AG04450 (cell line): ENCODE measurements around the gene DPP3. TPM values are rescaled to one million over a fixed set of nuclear protein-coding genes. Genes with fewer than 3 reads are reported as not detected.
A peak's percentile ranks its signal among the peaks of the same experiment; 100 is the strongest.
"Not testable (repeated sequence)": the region's sequence is repeated elsewhere in the genome, so short reads cannot be mapped to it uniquely, and the experiment has no call there.

Experiments
- CTCF ChIA-PET: fragments of 300-600, 350-600 bp; formaldehyde crosslinking; extraction: SDS; loops from one replicate; lab custom pipeline; 2022; ENCODE audit warnings: antibody characterized with exemption, inconsistent platforms; lab: Charles Lee
- POLR2A ChIA-PET: fragments of 350-600 bp; formaldehyde crosslinking; extraction: SDS; loops from one replicate; lab custom pipeline; 2021; ENCODE audit warnings: antibody characterized with exemption, inconsistent platforms; lab: Yijun Ruan, JAX
- DNase-seq: peaks from one replicate; pipeline ENCODE4 v3.0.0-alpha.2; 2011; ENCODE audit warnings: low read depth, low spot score
- H3K27ac ChIP-seq: one replicate; pipeline ENCODE4 v1.5.1; 2012; ENCODE audit warnings: low read depth, low read length, control low read depth
- H3K27me3 ChIP-seq: one replicate; pipeline ENCODE4 v1.6.0; 2012; ENCODE audit warnings: low read length; ENCODE audit not compliant: control insufficient read depth, insufficient read depth
- H3K4me3 ChIP-seq: 2 replicates; pipeline ENCODE4 v1.5.1; 2011; ENCODE audit warnings: mild to moderate bottlenecking, low read depth, low read length, control low read depth
- H3K9me3 ChIP-seq: 2 replicates; pipeline ENCODE4 v1.5.1; 2012; ENCODE audit warnings: low read length; ENCODE audit not compliant: control insufficient read depth, insufficient read depth
- polyA plus RNA-seq: library from polyadenylated mRNA; depleted of rRNA; stranded (reverse); fragments of >200 nt; gene quantifications from 2 replicates; pipeline ENCODE4 v1.2.3, GENCODE V29; 2011
- TF ChIP-seq, protein P1 (sequence below): IDR thresholded peaks from 2 replicates; pipeline ENCODE4 v1.5.1; 2011; ENCODE audit warnings: low read depth, low read length, control low read depth, inconsistent platforms

Gene DPP3
- polyA plus RNA-seq, 1 experiment = 54.6 TPM

DNA sequence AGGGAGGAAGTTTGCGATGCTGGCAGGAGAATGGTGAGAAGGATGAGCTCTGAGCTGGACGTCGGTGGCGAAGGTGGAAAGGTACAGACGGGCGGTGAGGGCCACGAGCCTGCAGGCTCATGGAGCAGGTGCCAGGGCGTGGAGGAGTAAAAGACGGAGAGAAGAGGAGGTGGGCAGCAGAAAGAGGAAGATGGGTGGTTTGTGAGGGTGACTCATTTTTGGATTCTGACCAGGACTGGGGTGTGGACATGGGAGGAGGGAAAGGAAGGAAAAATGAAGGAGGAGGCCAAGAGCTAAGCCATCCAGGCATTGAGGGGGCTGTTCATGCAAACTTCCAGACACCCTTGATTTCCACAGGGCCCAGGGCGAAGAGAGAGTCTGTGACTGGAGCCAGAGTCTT is 62.1 kb downstream of the DPP3 start:
- no peak for DNase-seq
- ChIA-PET CTCF (no interaction called here), POLR2A (interaction anchor here (0.5 kb wide), 1 partner anchor 112 kb away, joined by 5 read pairs; no protein-coding TSS in a partner anchor)
- peaks cover 7% of the 10 kb centered on the region for H3K27me3 ChIP-seq
- TF ChIP-seq, protein P1, sequence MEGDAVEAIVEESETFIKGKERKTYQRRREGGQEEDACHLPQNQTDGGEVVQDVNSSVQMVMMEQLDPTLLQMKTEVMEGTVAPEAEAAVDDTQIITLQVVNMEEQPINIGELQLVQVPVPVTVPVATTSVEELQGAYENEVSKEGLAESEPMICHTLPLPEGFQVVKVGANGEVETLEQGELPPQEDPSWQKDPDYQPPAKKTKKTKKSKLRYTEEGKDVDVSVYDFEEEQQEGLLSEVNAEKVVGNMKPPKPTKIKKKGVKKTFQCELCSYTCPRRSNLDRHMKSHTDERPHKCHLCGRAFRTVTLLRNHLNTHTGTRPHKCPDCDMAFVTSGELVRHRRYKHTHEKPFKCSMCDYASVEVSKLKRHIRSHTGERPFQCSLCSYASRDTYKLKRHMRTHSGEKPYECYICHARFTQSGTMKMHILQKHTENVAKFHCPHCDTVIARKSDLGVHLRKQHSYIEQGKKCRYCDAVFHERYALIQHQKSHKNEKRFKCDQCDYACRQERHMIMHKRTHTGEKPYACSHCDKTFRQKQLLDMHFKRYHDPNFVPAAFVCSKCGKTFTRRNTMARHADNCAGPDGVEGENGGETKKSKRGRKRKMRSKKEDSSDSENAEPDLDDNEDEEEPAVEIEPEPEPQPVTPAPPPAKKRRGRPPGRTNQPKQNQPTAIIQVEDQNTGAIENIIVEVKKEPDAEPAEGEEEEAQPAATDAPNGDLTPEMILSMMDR = no peak
- no peak overlapping the region for H3K4me3 ChIP-seq
- no peaks in the 10 kb centered on the region; the same call in 1 of the 2 replicates for H3K9me3 ChIP-seq
- H3K27ac ChIP-seq = no peak overlapping the region

DNA sequence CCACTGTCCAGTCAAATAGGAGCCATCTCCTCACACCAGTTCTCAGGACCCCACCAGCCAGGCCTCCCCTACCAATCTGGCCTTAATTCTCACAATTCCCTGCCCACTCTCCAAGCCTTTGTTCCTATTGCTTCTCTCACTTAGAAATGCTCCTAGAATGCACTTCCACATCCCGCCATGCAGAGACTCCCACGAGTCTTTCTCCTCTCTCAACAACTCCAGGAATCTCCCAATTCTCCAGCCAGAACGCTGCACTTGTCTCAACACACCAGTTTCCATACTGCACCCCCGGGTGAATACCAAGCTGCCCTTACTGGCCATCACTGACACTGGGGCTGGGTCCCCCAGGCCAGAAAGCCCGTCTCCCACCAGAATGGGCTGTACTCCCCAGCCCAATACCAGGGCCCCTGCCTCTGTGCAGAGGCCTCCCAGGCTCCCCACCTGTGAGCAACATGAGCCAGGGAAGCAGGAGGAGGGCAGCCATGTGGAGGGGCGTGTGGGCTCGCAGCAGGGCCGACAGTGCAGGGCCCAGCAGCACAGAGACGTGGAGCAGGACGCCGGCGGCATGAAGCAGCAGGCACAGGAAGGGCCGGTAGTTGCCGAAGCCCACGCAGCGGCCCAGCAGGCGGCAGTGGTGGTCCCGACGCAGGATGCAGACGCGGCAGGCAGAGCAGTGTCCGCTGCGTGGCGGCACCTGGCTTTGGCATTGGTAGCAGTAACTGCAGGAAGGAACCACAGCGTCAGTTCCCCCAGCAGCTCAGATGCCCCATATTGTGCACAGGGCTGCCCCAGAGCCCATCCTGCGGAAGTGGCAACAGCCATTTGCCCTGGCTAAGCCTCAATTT is 63.3 kb downstream of the DPP3 start:
- ChIA-PET POLR2A (no interaction called here), CTCF (interaction anchor here (0.6 to 1.5 kb wide), 2 partner anchors 135 to 158 kb away, joined by 3 read pairs; no protein-coding TSS in a partner anchor)
- no peak for DNase-seq
- Histone ChIP-seq H3K4me3 (peak overlapping the region; percentile 17), H3K9me3 (no peaks in the 10 kb centered on the region; the same call in 1 of the 2 replicates), H3K27me3 (peaks cover 10% of the 10 kb centered on the region), H3K27ac (peak overlapping the region; percentile 31)
- TF ChIP-seq, protein P1 = peak; percentile 73

DNA sequence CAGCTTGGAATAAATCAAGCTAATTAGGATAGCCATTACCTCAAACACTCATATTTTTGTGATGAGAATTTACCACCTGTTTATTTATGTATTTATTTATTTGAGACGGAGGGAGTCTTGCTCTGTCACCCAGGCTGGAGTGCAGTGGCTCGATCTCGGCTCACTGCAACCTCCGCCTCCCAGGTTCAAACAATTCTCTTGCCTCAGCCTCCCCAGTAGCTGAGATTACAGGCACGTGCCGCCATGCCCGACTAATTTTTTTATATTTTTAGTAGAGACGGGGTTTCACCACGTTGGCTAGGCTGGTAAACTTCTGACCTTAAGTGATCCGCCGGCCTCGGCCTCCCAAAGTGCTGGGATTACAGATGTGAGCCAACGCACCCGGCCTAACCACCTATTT is 64.7 kb downstream of the DPP3 start:
- POLR2A ChIA-PET = interaction anchor here (1.3 to 2.2 kb wide), 5 partner anchors 17 to 133 kb away, joined by 4 to 17 read pairs (median 9); partner anchors contain the start of genes BBS1, RBM14, RBM4 and RBM4B
- H3K27me3 ChIP-seq = peaks cover 10% of the 10 kb centered on the region
- DNase-seq, H3K9me3 ChIP-seq, H3K27ac ChIP-seq: not testable (repeated sequence)
- CTCF ChIA-PET = interaction anchor here (1.1 to 2.6 kb wide), 2 partner anchors 12 to 133 kb away, joined by 3 to 10 read pairs; partner anchors contain the start of gene RBM4B
- peak overlapping the region; percentile 70 for H3K4me3 ChIP-seq

DNA sequence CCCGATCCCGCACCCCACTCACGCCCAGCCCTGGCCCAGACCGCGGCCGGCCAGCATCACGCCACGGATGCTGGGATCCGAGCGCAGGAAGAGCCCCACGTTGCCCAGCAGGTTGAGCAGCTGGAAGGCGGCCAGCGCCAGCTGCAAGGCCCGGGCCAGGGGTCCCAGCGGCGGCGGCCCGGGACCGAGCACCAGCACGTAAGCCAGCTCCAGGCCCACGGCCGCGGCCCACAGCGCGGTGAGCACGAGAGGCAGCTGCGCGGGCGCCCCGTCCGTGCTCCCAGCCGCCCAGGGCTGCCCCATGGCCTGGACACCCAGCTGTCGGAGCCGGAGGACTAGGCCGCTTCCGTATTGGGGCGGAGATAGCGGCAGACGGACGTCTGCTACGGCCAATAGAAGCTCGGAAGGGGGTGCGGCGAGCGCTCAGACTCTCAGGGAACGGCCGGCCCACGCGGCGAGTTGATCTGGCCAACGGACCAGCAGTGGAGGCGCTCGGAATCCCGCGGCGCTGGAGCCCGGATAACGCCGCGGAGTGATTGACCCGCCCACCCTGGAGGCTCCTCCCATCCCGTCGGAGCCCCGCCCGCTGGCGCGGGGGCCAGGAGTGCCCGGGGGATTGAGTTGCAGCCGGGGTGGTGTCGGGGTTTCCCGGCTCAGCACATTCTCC is 65.6 kb downstream of the DPP3 start, which contains the start of gene ZDHHC24:
TSS of gene ZDHHC24 (minus strand) at position 348 of the 667 bp plus-strand sequence. CDS start at position 303, 45 bp downstream.
- peaks cover 10% of the 10 kb centered on the region for H3K27me3 ChIP-seq
- peak; percentile 94 for DNase-seq
- TF ChIP-seq, protein P1 = no peak
- no peak within 1 kb of the TSS for H3K27ac ChIP-seq
- ChIA-PET POLR2A (interaction anchor here (0.6 to 2.2 kb wide), 14 partner anchors 9 to 132 kb away, joined by 3 to 17 read pairs (median 5); partner anchors contain the start of genes BBS1, CCDC87, CCS and CTSF), CTCF (interaction anchor here (1.1 to 2.6 kb wide), 2 partner anchors 13 to 132 kb away, joined by 3 to 10 read pairs; partner anchors contain the start of gene RBM4B)
- H3K4me3 ChIP-seq = peak within 1 kb of the TSS; percentile 70
- H3K9me3 ChIP-seq = no peaks in the 10 kb centered on the region; the same call in 1 of the 2 replicates

DNA sequence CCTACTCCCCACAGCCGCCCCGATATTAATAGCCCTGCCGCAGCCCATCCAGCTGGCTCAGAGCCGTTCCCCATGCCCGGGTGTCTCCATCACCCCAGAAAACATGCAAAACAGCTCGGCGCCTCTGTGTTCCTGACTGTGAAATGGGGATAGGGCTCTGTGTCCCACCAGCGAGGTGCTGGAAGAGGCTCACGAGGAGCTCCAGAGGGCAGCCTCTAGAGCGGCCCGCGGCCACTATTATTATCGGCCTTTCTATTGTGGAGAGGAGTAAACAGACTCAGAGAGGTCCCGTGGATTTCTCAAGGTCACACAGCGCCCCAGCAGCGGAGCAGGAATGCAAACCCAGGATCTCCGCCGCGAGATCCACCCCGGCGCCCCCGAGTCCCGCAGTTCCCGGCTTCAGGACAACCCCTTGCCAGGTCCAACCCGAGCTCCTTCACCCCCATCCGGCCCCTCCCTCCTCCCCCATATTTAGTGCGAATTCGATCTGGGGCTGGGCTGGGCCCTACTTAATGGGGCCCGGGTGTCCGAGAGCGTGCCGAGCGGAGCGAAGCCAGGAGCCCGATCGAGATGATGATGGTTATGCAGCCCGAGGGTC is 66.2 kb downstream of the DPP3 start, which contains the start of gene ACTN3:
TSS of gene ACTN3 (plus strand) at position 536 of the 598 bp plus-strand sequence. CDS start at position 571, 35 bp downstream.
- Histone ChIP-seq H3K4me3 (peak within 1 kb of the TSS; percentile 70), H3K27ac (no peak within 1 kb of the TSS), H3K9me3 (no peaks in the 10 kb centered on the region; the same call in 1 of the 2 replicates), H3K27me3 (peaks cover 13% of the 10 kb centered on the region)
- ChIA-PET CTCF (interaction anchor here (2.6 kb wide), 1 partner anchor 132 kb away, joined by 10 read pairs; the partner anchor contains the start of gene RBM4B), POLR2A (interaction anchor here (0.6 to 2.2 kb wide), 14 partner anchors 10 to 132 kb away, joined by 3 to 17 read pairs (median 5); partner anchors contain the start of genes BBS1, CCDC87, CCS and CTSF)
- TF ChIP-seq, protein P1 = no peak
- DNase-seq = no peak
